IPS DF 4.7 (cell line): Measurements from ENCODE around the gene ARMC6.
"Not testable (repeated sequence)": the region's sequence is repeated elsewhere in the genome, so short reads cannot be mapped to it uniquely, and the experiment has no call there.

Source experiments
- DNase-seq: peaks from one replicate; pipeline ENCODE4 v3.0.0-alpha.2; 2013; ENCODE audit warnings: low spot score; ENCODE audit errors: extremely low read depth

The ARMC6 gene

DNA sequence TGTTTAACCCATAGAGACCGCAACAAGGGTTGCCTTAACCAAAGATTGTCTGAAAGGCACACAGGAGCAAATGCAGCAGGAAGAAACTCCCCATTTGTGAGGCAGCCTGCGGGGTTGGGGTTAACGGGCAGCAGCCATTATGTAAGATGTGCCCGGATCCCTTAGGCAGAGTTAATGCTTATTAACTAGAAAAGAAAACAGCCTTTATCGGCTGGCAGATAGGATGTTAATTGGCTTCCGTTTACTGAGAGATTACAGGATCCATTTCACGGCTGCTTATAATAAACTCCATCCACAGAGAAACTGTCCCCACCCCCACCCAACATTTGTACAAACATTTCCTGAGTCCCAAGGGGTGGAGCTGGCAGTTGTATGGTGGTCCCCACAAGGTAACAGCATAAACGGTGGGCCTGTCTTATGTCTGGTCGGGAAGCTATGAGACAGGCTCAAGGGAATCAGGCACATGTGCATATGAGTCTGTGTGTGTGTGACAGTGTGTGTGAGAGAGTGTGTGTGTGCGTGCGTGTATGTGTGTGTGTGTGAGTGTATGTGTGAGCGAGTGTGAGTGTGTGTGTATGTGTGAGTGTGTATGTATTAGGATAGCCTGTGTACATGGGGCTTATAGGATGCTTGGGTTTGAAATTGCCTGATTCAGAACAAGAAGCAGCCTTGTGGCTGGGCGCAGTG, 40.9 kb downstream of the ARMC6 start:
- no peak for DNase-seq

GRCh38 chr19:19075126-19075525, 41.7 kb downstream of the ARMC6 start:
- DNase-seq = no peak

GRCh38 chr19:19076476-19076875, 43.1 kb downstream of the ARMC6 start:
- DNase-seq = no peak

DNA sequence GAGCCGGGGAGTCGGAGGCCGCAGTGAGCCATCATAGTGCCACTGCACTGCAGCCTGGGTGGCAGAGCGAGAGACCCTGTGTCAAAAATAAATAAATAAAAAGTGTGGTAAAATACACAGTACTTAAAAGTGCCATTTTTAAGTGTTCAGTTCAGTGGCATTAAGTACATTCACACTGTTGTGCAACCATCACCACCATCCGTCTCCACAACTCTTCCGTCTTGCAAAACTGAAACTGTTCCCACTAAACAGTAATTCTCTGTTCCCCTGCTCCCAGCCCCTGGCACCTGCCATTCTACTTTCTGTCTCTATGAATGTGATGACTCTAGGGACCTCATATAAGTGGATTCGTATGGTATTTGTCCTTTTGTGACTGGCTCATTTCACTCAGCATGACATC, 43.7 kb downstream of the ARMC6 start:
- no peak for DNase-seq

GRCh38 chr19:19078801-19079200, 45.4 kb downstream of the ARMC6 start:
- DNase-seq = no peak

DNA sequence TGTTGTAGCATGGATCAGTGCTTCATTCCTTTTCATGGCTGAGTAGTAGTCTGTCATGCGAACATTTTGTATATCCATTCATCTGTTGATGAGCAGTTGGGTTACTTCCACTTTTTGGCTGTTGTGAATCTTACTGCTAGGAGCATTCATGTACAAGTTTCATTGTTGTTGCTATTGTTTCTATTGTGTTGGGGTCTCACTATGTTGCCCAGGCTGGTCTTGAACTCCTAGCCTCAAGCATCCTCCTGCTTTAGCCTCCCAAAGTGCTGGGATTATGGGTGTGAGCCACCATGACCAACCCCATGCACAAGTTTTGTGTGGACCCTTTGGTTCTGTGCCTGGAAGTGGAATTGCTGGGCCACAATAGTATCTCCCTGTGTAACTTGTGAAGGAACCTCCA, 46.2 kb downstream of the ARMC6 start:
- no peak for DNase-seq

DNA sequence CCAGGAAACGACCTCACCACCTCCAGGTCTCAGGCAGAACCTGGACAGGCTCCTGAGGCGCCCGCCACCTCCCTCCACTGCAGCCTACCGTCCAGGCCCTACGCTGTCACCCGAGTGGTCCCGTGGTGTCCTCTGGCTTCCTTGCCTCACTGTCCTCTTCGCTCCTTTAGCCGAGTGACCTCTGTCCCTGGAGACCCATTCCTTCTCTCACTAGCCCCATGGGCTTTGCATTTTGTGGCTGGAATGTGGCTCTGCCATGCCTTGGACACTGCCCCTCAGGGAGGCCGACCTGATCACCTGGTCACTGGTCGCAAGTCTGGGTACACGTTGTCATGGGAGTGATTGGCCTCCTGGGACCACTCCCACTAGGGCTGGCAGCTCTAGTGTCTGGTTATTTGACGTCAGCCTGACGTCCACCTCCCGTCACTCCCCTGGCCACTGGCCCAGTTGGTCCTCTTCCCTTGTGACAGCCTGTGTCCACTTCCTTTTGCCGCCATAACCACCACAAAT, 48.3 kb downstream of the ARMC6 start:
- DNase-seq = no peak

DNA sequence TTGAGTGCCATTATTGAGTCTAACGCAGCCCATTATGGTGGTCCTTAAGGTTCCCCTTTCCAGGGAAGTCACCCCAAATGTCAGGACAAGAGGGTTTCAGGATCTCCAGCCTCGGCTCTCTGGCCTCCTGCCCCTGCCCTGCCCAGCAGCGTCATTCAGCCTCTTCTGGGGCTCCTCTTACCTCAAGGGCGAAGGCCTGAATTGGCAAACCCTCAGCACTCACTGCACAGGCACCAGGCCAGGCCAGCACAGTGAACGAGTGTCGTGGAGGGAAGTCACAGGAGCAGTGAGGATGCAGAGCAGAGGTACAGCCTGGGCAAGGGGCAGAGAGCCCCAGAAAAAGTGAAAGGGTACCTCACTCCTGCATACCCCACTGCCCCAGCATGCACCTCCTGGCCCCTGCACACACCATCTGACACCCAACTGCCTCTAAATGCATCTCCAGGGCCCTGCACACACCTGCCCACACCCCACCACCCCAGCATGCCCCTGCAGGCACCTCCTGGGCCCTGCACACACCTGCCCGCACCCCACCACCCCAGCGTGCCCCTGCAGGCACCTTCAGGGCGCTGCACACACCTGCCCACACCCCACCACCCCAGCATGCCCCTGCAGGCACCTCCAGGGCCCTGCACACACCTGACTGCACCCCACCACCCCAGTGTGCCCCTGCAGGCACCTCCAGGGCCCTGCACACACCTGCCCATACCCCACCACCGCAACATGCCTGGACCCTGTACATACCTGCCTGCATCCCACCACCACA, 50.2 kb downstream of the ARMC6 start:
- DNase-seq = no peak

GRCh38 chr19:19087676-19088075, 54.3 kb downstream of the ARMC6 start:
- no peak for DNase-seq

GRCh38 chr19:19094513-19094912, 61.1 kb downstream of the ARMC6 start:
- DNase-seq = no peak

GRCh38 chr19:19095691-19096090, 62.3 kb downstream of the ARMC6 start:
- no peak for DNase-seq

GRCh38 chr19:19096641-19097627, 63.5 kb downstream of the ARMC6 start:
- no peak for DNase-seq

GRCh38 chr19:19098084-19098702, 64.8 kb downstream of the ARMC6 start:
- DNase-seq = no peak

DNA sequence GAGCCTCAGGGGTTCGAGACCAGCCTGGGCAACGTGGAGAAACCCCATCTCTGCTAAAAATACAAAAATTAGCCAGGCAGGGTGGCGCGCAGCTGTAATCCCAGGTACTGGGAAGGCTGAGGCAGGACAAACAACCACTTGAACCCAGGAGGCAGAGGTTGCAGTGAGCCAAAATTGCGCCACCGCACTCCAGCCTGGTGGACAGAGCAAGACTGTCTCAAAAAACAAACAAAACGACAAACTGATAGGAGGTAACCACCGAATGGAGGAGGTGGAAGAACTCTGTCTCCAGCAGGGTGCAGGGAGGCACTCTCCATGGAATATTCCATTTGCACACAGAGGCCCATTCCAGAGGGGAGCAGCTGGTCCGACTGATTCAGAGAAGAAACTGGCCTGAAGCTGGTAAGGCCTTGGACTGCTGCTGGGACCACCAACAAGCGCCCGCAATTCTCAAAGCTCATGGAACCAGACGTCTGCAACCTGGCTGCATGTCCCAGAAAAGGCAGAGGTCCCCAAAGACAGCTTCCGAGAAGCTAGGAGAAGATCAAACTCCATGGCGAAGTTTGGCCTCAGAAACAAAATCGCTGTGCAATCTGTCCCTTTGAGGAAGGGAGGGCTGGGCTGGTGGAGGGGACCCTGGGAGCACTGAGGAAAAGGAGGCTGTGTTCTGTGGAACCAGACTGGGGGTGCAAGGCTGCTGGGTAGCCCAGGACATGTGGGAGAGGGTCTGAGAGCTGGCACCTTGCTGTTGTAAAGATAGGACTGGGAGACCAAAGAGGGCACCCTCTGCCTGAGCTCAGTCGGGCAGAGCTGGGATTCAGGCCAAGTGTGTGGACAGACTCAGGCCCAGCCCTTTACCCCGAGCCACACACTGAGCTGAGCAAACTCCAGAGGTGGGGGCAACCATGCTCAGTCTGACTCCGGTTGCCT, 65.6 kb downstream of the ARMC6 start:
- no peak for DNase-seq

DNA sequence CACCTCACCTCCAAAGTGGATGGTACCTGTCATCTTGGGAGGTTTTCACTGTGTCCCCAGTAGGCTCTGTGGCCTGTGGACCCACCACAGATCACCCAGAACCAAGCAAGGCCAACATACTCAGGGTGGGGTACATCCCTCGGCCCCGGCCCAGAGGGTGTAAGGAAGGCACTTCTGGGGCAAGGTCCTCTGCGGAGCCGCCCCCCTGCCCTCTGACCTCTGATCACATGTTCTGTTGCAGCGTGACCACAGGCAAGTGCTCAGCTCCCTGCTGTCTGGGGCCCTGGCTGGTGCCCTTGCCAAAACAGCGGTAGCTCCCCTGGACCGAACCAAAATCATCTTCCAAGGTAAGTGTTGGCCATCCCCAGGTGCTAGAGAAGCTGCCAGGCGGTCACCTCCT, 68.1 kb downstream of the ARMC6 start:
- DNase-seq = no peak

- DNase-seq = not testable (repeated sequence)
These were observed 69.2 kb downstream of the ARMC6 start for GRCh38 chr19:19102566-19102965.

- no peak for DNase-seq
These were observed 69.8 kb downstream of the ARMC6 start for GRCh38 chr19:19103167-19103566.

- no peak for DNase-seq
These were observed 72.1 kb downstream of the ARMC6 start for GRCh38 chr19:19105365-19106055.

- DNase-seq = no peak
These were observed 72.7 kb downstream of the ARMC6 start for GRCh38 chr19:19106056-19106551.
